Fibroblast of skin of right quadriceps (primary cell): ENCODE results near the gene DDI2.

Source experiments
- DNase-seq: peaks from one replicate; pipeline ENCODE4 v3.0.0-alpha.2; 2013

DDI2 gene

GRCh38 chr1:15705184-15705566 lies 87.9 kb downstream of the DDI2 start:
- DNase-seq = no peak

GRCh38 chr1:15706751-15707150 lies 89.5 kb downstream of the DDI2 start:
- DNase-seq = no peak

- DNase-seq = no peak
These were observed 90.1 kb downstream of the DDI2 start for GRCh38 chr1:15707239-15707925.

GRCh38 chr1:15708486-15709137 lies 91.4 kb downstream of the DDI2 start:
- DNase-seq = no peak

- no peak for DNase-seq
These were observed 92.0 kb downstream of the DDI2 start for GRCh38 chr1:15709226-15709625.

GRCh38 chr1:15712168-15712567 lies 94.9 kb downstream of the DDI2 start:
- DNase-seq = no peak

GRCh38 chr1:15714406-15715136 lies 97.3 kb downstream of the DDI2 start:
- DNase-seq = no peak

GRCh38 chr1:15717418-15718125 lies 100.3 kb downstream of the DDI2 start:
- DNase-seq = no peak

- DNase-seq = no peak
These were observed 100.9 kb downstream of the DDI2 start for GRCh38 chr1:15718199-15718601.
